ENCODE results near the gene GLMN.

DNA sequence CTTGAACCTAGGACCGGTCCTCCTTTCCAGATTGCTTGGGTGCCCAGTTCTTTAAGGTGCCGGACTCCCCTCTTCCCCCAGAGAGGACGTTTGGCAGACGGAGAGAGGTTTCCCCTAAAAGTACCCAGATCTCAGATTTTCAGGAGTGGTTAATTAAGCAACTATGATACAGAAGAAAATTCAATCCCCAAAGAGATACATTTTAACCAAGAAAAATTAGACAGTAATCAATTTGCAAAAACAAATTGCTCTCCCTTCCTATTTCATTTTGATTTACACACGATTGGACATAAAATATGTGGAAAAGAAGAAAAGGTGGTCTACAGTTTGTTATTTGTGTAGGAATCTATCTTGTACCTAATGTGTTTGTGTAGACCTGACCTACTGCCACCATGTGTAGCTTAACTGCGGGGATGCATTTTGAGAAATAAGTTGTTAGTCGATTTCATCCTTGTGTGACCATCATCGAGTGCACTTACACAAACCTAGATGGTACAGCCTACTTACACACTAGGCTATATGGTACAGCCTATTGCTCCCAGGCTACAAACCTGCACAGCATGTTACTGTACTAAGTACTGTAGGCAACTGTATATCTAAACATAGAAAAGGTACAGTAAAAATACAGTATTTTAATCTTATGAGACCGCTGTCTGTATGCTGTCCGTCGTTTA is 827 bp upstream of the GLMN start:
- TF ChIP-seq CTCF (IDR thresholded peaks at IDR 0.05; ENCODE audit: low read length) (no peak), EZH2 (optimal IDR thresholded peaks at IDR 0.05; ENCODE audit: low read depth, low read length) (no peak)
